HG02759 (cell line): ENCODE results near the gene S100A6.

ENCODE experiments used
- ATAC-seq: cut with Tn5 transposase; IDR thresholded peaks from one replicate; pipeline ENCODE4 v1.9.1; 2021; ENCODE audit warnings: mild to moderate bottlenecking, moderate library complexity; ENCODE audit not compliant: unreplicated experiment

Gene S100A6

GRCh38 chr1:153506831-153507413 is 28.9 kb downstream of the S100A6 start:
- no peak for ATAC-seq

DNA sequence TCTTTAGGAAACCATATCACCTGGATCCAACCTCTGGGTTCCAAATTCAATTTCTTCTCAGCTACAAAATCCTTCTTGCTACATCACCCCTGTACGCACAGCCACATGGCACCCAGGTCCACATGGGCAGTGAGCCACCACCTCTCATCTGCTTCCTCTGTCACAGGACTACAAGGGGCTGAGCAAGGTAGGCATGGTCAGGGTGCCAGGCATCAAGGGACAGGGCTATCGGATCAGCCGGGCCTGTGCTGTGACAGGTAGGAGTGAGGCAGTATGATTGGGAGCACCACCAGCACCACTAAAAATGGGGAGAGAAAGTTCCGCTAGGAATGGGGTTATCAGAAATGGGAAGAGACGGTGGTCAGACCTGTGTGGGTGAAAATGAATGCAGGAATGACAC is 29.4 kb downstream of the S100A6 start:
- no peak for ATAC-seq

- no peak for ATAC-seq
Observed at GRCh38 chr1:153505576-153505975, 30.2 kb downstream of the S100A6 start.

GRCh38 chr1:153503766-153504165 is 32.0 kb downstream of the S100A6 start:
- ATAC-seq = no peak

- no peak for ATAC-seq
Observed at GRCh38 chr1:153498746-153499145, 37.0 kb downstream of the S100A6 start.

DNA sequence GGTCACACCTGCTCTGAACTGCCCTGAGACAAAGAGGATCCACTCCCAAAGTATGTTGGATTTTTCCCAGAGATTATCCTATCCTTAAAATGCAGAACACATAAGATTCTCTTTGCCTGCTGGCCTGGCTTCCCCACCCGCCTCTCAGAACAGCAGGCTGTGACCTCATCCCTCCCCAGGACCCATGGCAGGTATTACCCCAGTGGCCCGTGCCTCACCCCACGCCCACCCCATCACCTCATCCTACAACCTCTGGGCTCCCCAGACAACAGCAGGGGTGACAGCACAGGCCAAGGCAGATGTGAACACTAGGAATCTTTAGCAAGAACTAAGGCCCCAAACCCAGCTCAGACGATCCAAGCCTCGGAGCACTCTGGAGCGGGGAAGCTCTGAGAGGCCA is 40.3 kb downstream of the S100A6 start:
- ATAC-seq = no peak

DNA sequence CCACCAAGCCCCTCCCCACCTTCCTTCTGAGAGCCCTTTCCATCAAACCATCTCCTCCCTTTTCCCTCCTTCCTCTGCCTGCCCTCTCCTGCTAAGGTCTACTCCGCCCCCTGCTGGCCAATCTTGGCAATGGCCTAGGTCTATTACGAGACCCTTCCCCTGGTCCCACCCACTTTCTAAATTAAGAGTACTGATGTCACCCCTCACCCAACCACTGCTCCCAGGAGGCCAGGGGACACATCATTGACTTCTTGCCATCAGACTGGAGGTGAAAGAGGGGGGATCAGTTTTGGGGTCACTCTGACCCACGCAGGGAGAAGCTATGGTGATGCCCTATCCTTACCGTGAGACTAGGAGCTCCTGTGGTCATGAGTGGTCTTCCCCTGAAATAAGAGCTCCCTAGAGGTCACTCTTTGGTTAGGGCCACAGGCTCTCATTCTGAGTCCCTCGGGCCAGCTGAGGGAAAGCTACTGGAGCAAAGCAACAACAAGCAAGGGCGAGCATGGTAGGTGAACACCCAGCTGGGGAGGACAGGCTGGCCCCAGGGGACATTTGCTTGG is 40.7 kb downstream of the S100A6 start:
- ATAC-seq = no peak

DNA sequence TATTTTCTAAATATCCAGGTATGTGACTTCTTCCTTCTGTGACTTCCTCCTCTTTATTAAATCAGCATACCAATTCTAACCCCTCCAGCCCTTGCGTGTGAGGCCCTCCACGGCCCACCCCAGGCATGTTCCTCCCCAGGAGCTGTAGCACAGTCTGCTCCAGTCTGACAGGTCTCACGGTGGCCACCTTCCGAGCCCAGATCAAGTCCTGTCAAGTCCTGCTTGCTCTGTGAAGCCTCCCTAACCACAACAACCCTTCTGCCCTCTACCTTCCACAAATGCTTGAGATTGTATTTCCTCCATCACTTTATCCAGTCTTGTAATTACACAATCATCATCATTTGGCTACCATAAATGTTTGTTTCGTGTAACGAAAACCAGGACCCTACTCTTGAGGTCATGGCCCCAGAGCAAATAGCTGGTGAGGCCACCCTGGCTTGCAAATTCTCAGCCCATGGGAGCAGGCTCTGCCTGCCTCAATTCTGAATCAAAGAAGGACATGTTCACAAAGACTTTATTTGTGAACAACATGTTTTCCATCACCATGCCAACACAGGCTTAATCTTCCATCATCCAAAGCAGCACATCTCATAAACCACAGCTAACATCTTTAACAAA is 42.3 kb downstream of the S100A6 start:
- no peak for ATAC-seq

DNA sequence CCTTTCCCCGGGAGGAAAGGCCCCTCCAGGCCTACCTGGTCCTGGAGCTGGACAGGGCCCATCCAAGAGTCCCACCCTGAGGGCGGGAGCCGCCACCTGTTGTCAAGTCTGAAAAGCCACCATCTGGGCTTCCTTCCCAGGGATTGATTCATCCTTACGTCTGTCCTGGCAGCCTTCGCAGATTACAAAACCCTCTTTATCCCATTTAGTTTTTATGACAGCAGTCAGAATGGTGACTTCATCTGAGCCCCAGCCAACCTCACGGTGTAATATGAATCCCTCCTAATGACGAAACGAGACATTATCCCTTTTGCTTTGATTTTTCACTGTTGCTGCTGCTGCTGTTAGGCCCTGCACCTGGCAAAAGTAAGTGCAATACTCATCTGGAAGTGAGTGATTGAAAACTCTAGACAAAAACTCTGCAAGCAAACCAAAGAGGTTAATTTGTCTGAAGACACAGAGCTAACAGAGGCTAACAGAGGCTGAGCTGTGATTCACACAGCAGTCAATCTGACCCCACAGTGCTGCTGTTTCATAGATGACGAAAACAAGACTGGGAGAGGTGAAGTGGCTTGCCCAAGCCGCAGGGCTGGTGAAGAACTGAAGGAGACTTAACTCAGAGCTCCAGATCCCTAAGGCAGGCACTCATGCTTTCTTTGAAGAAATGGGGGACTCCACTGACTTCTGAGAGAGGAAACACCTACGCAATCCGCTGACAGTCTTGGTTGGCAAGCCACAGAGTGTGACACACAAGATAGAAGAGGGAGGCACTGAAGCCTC is 45.3 kb downstream of the S100A6 start:
- ATAC-seq = no peak

DNA sequence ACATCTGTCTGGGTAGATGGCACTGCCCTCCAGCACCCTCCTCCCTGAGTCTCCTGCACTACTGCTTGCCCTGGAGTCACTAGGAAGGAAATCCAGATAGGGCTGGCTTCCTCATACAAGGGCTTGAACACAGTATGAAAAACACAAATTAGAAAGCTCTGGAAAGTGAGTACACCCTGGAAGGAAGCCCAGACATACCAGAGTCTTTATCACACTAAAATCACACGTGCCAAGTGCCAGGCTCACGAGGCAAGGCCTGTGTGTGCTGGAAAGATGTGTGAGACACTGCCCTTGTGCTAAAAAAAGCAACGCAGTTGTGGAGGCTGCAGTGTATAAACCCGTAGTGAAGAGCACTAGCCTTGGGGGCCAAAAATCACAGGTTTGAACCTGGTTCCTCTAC is 47.1 kb downstream of the S100A6 start:
- no peak for ATAC-seq

GRCh38 chr1:153487707-153488106 is 48.1 kb downstream of the S100A6 start:
- ATAC-seq = no peak

DNA sequence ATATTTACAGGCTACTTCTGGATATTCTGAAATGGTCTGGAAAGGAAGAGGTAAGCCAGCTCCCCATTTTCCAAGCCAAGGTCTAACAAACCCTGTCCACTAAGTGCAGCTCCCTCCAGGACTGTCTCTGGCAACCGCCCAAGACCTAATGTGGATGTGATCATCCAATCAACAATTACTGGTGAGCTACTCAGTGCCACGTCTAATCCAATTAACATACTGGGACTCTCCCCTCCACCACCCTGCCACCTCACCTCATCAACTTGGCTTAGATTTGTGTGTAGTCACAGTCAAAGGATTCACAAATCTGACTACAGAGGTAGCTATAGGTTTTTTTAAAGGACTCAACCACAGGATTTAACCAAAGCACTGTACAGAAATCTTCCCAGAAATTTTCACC is 49.9 kb downstream of the S100A6 start:
- ATAC-seq = no peak
